Keratinocyte (primary cell): ENCODE data around the gene RGSL1. TPM values are rescaled to one million over a fixed set of nuclear protein-coding genes. Genes with fewer than 3 reads are reported as not detected.

Experiments
- DNase-seq: peaks from one replicate; pipeline ENCODE4 v3.0.0-alpha.2; 2011; ENCODE audit warnings: low read depth, missing footprints, low spot score
- FAIRE-seq: peaks from 2 replicates; lab custom pipeline; 2011; peaks lifted over from hg19 to GRCh38; lab: Jason Lieb, UNC
- H2AFZ ChIP-seq: 2 replicates; pipeline ENCODE4 v1.6.0; 2012; ENCODE audit warnings: low read length, control low read depth, inconsistent platforms; ENCODE audit not compliant: control insufficient read depth
- H3K27ac ChIP-seq: 2 replicates; pipeline ENCODE4 v1.5.1; 2011; ENCODE audit warnings: low read length; ENCODE audit not compliant: control insufficient read depth, insufficient read depth
- H3K27me3 ChIP-seq: 3 replicates; pipeline ENCODE4 v1.6.0; 2011; ENCODE audit warnings: low read length; ENCODE audit not compliant: control insufficient read depth, insufficient read depth; ENCODE audit errors: extremely low read depth
- H3K36me3 ChIP-seq, 2 experiments: 2 replicates in 1 of 2; 3 replicates in 1 of 2; pipeline ENCODE4 v1.5.1; 2011; ENCODE audit warnings: low read length in 2 of 2, mild to moderate bottlenecking in 1 of 2; ENCODE audit not compliant: control insufficient read depth in 2 of 2, insufficient read depth in 2 of 2; ENCODE audit errors: extremely low read depth in 1 of 2
- H3K4me1 ChIP-seq: 3 replicates; pipeline ENCODE4 v1.5.1; 2011; ENCODE audit warnings: low read length; ENCODE audit not compliant: control insufficient read depth, insufficient read depth; ENCODE audit errors: extremely low read depth
- H3K4me2 ChIP-seq: 3 replicates; pipeline ENCODE4 v1.6.0; 2011; ENCODE audit warnings: low read depth, low read length; ENCODE audit not compliant: control insufficient read depth, insufficient read depth; ENCODE audit errors: extremely low read depth
- H3K4me3 ChIP-seq, 3 experiments: fragments of 200-600 bp in 1 of 3; sonication (generic) in 1 of 3; 2 replicates in 2 of 3; 3 replicates in 1 of 3; pipeline ENCODE4 v1.5.1; 2011 to 2016; ENCODE audit warnings: low read length in 3 of 3, mild to moderate bottlenecking in 3 of 3, control low read depth in 2 of 3, inconsistent platforms in 1 of 3, low read depth in 1 of 3, mixed read lengths in 1 of 3, mixed run types in 1 of 3, moderate library complexity in 1 of 3; ENCODE audit not compliant: control insufficient read depth in 2 of 3, insufficient read depth in 2 of 3; ENCODE audit errors: extremely low read depth in 1 of 3
- H3K79me2 ChIP-seq: 2 replicates; pipeline ENCODE4 v1.6.0; 2012; ENCODE audit warnings: low read length; ENCODE audit not compliant: control insufficient read depth, insufficient read depth
- H3K9ac ChIP-seq: 3 replicates; pipeline ENCODE4 v1.6.0; 2011; ENCODE audit warnings: low read length; ENCODE audit not compliant: control insufficient read depth, insufficient read depth; ENCODE audit errors: extremely low read depth
- H3K9me1 ChIP-seq: 3 replicates; pipeline ENCODE4 v1.6.0; 2011; ENCODE audit warnings: low read length; ENCODE audit not compliant: control insufficient read depth, insufficient read depth; ENCODE audit errors: extremely low read depth
- H3K9me3 ChIP-seq: 2 replicates; pipeline ENCODE4 v1.5.1; 2012; ENCODE audit warnings: low read depth, low read length; ENCODE audit not compliant: control insufficient read depth
- H4K20me1 ChIP-seq: 3 replicates; pipeline ENCODE4 v1.6.0; 2011; ENCODE audit warnings: low read length; ENCODE audit not compliant: control insufficient read depth, insufficient read depth; ENCODE audit errors: extremely low read depth
- EZH2 ChIP-seq: IDR thresholded peaks from one replicate; pipeline ENCODE4 v1.6.1; 2012; ENCODE audit warnings: inconsistent platforms, mild to moderate bottlenecking, low read length, moderate library complexity
- dilution Hi-C: fragments of 300-500 bp; cut with MboI; formaldehyde crosslinking; loops from one replicate; pipeline ENCODE4 v1.7.0; 2020; ENCODE audit warnings: low sequenced_read_pairs; ENCODE audit not compliant: extremely low pct_ligation_motif_present
- polyA plus RNA-seq, 5 experiments: library from polyadenylated mRNA; depleted of rRNA in 3 of 5; stranded (reverse) in 3 of 5; stranded (forward) in 1 of 5; unstranded in 1 of 5; fragments of >200 nt; gene quantifications; 1 replicate in 1 of 5; 2 replicates in 3 of 5; 3 replicates in 1 of 5; pipeline versions ENCODE4 v1.2.1 to v1.2.3, GENCODE V29; 2011 to 2012; ENCODE audit warnings: missing spikeins in 2 of 5, low read depth in 1 of 5, low replicate concordance in 1 of 5
- TF ChIP-seq, protein P1 (sequence below), 3 experiments: IDR thresholded peaks in 1 of 3; conservative IDR thresholded peaks in 1 of 3; optimal IDR thresholded peaks in 1 of 3; 2 replicates in 2 of 3; 3 replicates in 1 of 3; pipeline versions ENCODE3 to v1.5.1; 2011; ENCODE audit warnings: low read length in 3 of 3, mild to moderate bottlenecking in 3 of 3, moderate library complexity in 2 of 3, control low read depth in 1 of 3, inconsistent platforms in 1 of 3; ENCODE audit not compliant: insufficient read depth in 2 of 3; ENCODE audit errors: extremely low read depth in 1 of 3

Gene RGSL1
- polyA plus RNA-seq, 1 donor (not counting 4 experiments of a cell fraction or from before 2014, with no cell fraction given): not detected

DNA sequence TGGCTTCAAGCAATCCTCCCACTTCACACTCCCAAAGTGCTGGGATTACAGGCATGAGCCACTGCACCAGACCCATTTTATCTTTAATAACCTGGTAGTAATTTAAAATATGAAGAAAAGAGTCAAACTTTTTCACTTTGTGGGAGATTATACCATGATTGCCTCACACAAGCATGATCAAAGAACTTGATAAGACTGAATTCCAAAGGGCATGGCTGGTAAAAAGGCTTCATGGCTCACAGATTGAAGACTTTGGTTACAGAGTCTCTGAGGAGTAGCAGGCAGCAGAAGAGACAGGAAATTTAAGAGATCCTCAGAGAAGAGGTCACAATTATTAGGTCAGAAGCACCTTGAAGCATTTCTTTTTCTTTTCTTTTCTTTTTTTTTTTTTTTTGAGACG, 16.4 kb upstream of the RGSL1 start:
- dilution Hi-C loops: loop anchor here (25.0 kb wide), 1 partner anchor 154 kb away; the partner anchor contains the start of gene RNASEL
- Histone ChIP-seq H3K9ac (no peak overlapping the region), H4K20me1 (no peaks in the 10 kb centered on the region), H3K9me1 (no peaks in the 10 kb centered on the region), H3K27me3 (peaks cover 4% of the 10 kb centered on the region), H3K27ac (no peak overlapping the region), H3K4me3 (no peak overlapping the region), H3K4me2 (no peak overlapping the region), H3K4me1 (no peaks in the 10 kb centered on the region), H3K36me3 (no peaks in the 10 kb centered on the region), H3K9me3 (no peaks in the 10 kb centered on the region), H3K79me2 (no peaks in the 10 kb centered on the region), H2AFZ (no peak overlapping the region)
- TF ChIP-seq, protein P1, sequence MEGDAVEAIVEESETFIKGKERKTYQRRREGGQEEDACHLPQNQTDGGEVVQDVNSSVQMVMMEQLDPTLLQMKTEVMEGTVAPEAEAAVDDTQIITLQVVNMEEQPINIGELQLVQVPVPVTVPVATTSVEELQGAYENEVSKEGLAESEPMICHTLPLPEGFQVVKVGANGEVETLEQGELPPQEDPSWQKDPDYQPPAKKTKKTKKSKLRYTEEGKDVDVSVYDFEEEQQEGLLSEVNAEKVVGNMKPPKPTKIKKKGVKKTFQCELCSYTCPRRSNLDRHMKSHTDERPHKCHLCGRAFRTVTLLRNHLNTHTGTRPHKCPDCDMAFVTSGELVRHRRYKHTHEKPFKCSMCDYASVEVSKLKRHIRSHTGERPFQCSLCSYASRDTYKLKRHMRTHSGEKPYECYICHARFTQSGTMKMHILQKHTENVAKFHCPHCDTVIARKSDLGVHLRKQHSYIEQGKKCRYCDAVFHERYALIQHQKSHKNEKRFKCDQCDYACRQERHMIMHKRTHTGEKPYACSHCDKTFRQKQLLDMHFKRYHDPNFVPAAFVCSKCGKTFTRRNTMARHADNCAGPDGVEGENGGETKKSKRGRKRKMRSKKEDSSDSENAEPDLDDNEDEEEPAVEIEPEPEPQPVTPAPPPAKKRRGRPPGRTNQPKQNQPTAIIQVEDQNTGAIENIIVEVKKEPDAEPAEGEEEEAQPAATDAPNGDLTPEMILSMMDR (optimal IDR thresholded peaks at IDR 0.05 in 1 of 3, IDR thresholded peaks at IDR 0.05 in 1 of 3, conservative IDR thresholded peaks at IDR 0.05 in 1 of 3; ENCODE audit: extremely low read depth in 1 of 3, insufficient read depth in 2 of 3, low read length in 3 of 3): no peak
- TF ChIP-seq EZH2: no peak
- FAIRE-seq (no peak), DNase-seq (no peak)

DNA sequence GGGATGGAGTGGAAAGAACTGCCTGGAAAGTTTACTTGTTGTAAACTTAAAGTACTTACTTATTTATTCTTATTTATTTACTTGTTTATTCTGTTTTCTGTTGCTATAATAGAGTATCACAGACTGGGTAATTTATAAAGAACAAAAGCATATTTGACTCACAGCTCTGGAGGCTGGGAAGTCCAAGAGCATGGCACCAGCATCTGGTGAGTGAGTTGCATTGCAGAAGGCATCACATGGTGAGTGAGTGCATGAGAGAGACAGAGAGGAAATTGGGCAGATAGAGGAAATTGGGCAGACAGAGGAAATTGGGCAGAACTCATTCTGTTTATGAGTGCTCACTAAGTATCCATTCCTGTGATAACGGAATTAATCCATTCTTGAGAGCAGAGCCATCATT, 11.6 kb upstream of the RGSL1 start:
- dilution Hi-C loops: loop anchor here (25.0 kb wide), 1 partner anchor 149 kb away; the partner anchor contains the start of gene RNASEL
- DNase-seq: no peak
- Histone ChIP-seq H3K9ac (no peak overlapping the region), H4K20me1 (no peaks in the 10 kb centered on the region), H2AFZ (no peak overlapping the region), H3K4me2 (no peak overlapping the region), H3K4me3 (no peak overlapping the region), H3K27ac (no peak overlapping the region), H3K27me3 (peaks cover 4% of the 10 kb centered on the region), H3K79me2 (no peaks in the 10 kb centered on the region), H3K36me3 (no peaks in the 10 kb centered on the region), H3K9me1 (no peaks in the 10 kb centered on the region), H3K9me3 (no peaks in the 10 kb centered on the region), H3K4me1 (no peaks in the 10 kb centered on the region)
- TF ChIP-seq, protein P1 (optimal IDR thresholded peaks at IDR 0.05 in 1 of 3, IDR thresholded peaks at IDR 0.05 in 1 of 3, conservative IDR thresholded peaks at IDR 0.05 in 1 of 3; ENCODE audit: extremely low read depth in 1 of 3, insufficient read depth in 2 of 3, low read length in 3 of 3): no peak
- TF ChIP-seq EZH2: no peak
- no peak for FAIRE-seq
